OCI-M2 (cell line): ENCODE data around the gene MGAT4D.
"Not testable (repeated sequence)": the region's sequence is repeated elsewhere in the genome, so short reads cannot be mapped to it uniquely, and the experiment has no call there.

Experiments
- DNase-seq: peaks from one replicate; lab custom pipeline; 2025; ENCODE audit not compliant: unreplicated experiment; lab: John Stamatoyannopoulos, UW

The MGAT4D gene

GRCh38 chr4:140497747-140498636 is at the start of gene MGAT4D:
MGAT4D (minus strand) TSS chr4:140498293; CDS start chr4:140498222, 71 bp downstream.
- DNase-seq, result no peak

GRCh38 chr4:140533951-140534480 is 35.9 kb upstream of the MGAT4D start:
- no peak for DNase-seq

GRCh38 chr4:140529434-140529833 is 31.3 kb upstream of the MGAT4D start:
- no peak for DNase-seq

- DNase-seq, result peak; percentile 66
These were observed 26.0 kb upstream of the MGAT4D start, which contains the start of gene ELMOD2 for GRCh38 chr4:140523857-140524742. ELMOD2 (plus strand) TSS chr4:140524168; CDS start chr4:140525429, 1,261 bp downstream.

- DNase-seq, result no peak
These were observed 25.3 kb upstream of the MGAT4D start for GRCh38 chr4:140523370-140523856.

- no peak for DNase-seq
These were observed 17.3 kb upstream of the MGAT4D start for GRCh38 chr4:140515423-140515822.

GRCh38 chr4:140513765-140514164 is 15.7 kb upstream of the MGAT4D start:
- DNase-seq, result not testable (repeated sequence)

GRCh38 chr4:140504261-140504660 is 6.2 kb upstream of the MGAT4D start:
- DNase-seq, result no peak

GRCh38 chr4:140499391-140499790 is 1.3 kb upstream of the MGAT4D start:
- no peak for DNase-seq

GRCh38 chr4:140497405-140497746 is 717 bp downstream of the MGAT4D start:
- no peak for DNase-seq

- no peak for DNase-seq
These were observed 12.2 kb downstream of the MGAT4D start for GRCh38 chr4:140485939-140486338.

GRCh38 chr4:140483445-140483844 is 14.6 kb downstream of the MGAT4D start:
- no peak for DNase-seq

GRCh38 chr4:140472156-140472555 is 25.9 kb downstream of the MGAT4D start:
- DNase-seq, result no peak

- no peak for DNase-seq
These were observed 28.0 kb downstream of the MGAT4D start for GRCh38 chr4:140469791-140470733.

- DNase-seq, result no peak
These were observed 31.9 kb downstream of the MGAT4D start for GRCh38 chr4:140466146-140466545.

- no peak for DNase-seq
These were observed 34.5 kb downstream of the MGAT4D start for GRCh38 chr4:140463614-140464013.

GRCh38 chr4:140463182-140463581 is 34.9 kb downstream of the MGAT4D start:
- DNase-seq, result no peak

- no peak for DNase-seq
These were observed 47.7 kb downstream of the MGAT4D start for GRCh38 chr4:140450352-140450751.

- DNase-seq, result no peak
These were observed 49.3 kb downstream of the MGAT4D start for GRCh38 chr4:140448830-140449229.

- DNase-seq, result no peak
These were observed 49.9 kb downstream of the MGAT4D start for GRCh38 chr4:140448162-140448561.
